GM19324 (cell line): ENCODE results near the gene ITGAL.

Experiments
- ATAC-seq: cut with Tn5 transposase; IDR thresholded peaks from one replicate; pipeline ENCODE4 v1.9.1; 2021; ENCODE audit warnings: mild to moderate bottlenecking, moderate library complexity; ENCODE audit not compliant: unreplicated experiment, low FRiP score

ITGAL gene

GRCh38 chr16:30565526-30565925, 93.0 kb downstream of the ITGAL start:
- ATAC-seq: no peak

GRCh38 chr16:30565984-30566383, 93.4 kb downstream of the ITGAL start:
- no peak for ATAC-seq

GRCh38 chr16:30566531-30566930, 94.0 kb downstream of the ITGAL start:
- no peak for ATAC-seq

- no peak for ATAC-seq
Measured at GRCh38 chr16:30567160-30567990, 94.8 kb downstream of the ITGAL start.

GRCh38 chr16:30567991-30568638, 95.6 kb downstream of the ITGAL start:
- ATAC-seq: no peak

GRCh38 chr16:30569281-30569680, 96.7 kb downstream of the ITGAL start:
- no peak for ATAC-seq

- ATAC-seq: no peak
Measured at GRCh38 chr16:30569746-30570635, 97.4 kb downstream of the ITGAL start.

GRCh38 chr16:30570636-30571444, 98.3 kb downstream of the ITGAL start:
- no peak for ATAC-seq

GRCh38 chr16:30571445-30572322, 99.1 kb downstream of the ITGAL start, which contains the start of gene ZNF688:
ZNF688 (minus strand) TSS chr16:30571714; CDS start chr16:30571629, 85 bp downstream.
- peak; percentile 71 for ATAC-seq
